Sigmoid colon (tissue), 3 donors: Measurements from ENCODE around the gene PCDHB13.

Source experiments
- POLR2A ChIP-seq, 2 donors: fragments of 450-650 bp; IDR thresholded peaks; one replicate each; pipeline ENCODE4 v1.6.1; 2016; ENCODE audit warnings: antibody characterized with exemption in 2 of 2, mild to moderate bottlenecking in 2 of 2, moderate library complexity in 2 of 2
- TF ChIP-seq, protein P1 (sequence below), 4 experiments: fragments of 450-650 bp in 3 of 4; fragments of 200-600 bp in 1 of 4; IDR thresholded peaks; one replicate each; pipeline ENCODE4 v1.5.1; 2016 to 2019; ENCODE audit warnings: antibody characterized with exemption in 4 of 4, mild to moderate bottlenecking in 3 of 4, moderate library complexity in 2 of 4

DNA sequence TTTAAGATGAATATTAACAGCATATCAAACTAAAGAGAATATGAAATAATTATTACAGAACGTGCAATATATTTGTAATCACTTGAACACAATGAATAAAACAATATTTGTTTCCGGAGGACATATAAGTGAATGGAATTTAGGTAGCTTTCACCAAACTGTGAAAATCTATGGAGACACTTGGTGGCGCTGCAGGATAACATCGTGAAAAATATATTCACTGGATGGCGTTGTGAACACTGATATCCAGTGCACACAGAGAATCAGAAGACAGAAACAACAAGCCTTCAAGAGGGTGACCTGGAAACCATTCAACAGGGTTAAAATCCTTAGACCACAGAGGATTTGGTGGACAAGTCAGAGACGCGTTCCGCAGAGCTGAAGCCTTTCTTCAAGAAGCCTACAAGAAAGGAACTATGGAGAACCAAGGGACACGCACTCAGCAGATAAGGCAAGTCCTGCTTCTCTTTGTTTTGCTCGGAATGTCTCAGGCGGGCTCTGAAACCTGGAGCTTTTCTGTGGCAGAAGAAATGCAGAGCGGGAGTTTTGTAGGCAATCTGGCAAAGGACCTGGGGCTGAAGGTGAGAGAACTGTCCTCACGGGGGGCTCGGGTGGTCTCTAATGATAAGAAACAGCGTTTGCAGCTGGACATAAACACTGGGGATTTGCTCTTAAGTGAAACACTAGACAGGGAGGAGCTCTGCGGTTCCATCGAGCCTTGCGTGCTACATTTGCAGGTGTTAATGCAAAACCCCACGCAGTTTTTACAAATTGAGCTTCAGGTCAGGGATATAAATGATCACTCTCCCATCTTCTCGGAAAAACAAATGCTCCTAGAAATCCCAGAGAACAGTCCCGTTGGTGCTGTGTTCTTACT, 14.1 kb upstream of the PCDHB13 start, which contains the start of gene PCDHB11:
- TF ChIP-seq, protein P1, sequence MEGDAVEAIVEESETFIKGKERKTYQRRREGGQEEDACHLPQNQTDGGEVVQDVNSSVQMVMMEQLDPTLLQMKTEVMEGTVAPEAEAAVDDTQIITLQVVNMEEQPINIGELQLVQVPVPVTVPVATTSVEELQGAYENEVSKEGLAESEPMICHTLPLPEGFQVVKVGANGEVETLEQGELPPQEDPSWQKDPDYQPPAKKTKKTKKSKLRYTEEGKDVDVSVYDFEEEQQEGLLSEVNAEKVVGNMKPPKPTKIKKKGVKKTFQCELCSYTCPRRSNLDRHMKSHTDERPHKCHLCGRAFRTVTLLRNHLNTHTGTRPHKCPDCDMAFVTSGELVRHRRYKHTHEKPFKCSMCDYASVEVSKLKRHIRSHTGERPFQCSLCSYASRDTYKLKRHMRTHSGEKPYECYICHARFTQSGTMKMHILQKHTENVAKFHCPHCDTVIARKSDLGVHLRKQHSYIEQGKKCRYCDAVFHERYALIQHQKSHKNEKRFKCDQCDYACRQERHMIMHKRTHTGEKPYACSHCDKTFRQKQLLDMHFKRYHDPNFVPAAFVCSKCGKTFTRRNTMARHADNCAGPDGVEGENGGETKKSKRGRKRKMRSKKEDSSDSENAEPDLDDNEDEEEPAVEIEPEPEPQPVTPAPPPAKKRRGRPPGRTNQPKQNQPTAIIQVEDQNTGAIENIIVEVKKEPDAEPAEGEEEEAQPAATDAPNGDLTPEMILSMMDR (IDR thresholded peaks at IDR 0.05), result no peak
- no peak for TF ChIP-seq POLR2A (IDR thresholded peaks at IDR 0.05)
